Hematopoietic multipotent progenitor cell treated with erythropoietin and hydrocortisone succinate and interleukin-3 and kit ligand, for 15 days (in vitro differentiated cells): ENCODE measurements around the gene ITGB1BP1.

Source experiments
- DNase-seq: peaks from one replicate; pipeline ENCODE4 v3.0.0-alpha.2; 2015; ENCODE audit warnings: low spot score

The ITGB1BP1 gene, protein sequence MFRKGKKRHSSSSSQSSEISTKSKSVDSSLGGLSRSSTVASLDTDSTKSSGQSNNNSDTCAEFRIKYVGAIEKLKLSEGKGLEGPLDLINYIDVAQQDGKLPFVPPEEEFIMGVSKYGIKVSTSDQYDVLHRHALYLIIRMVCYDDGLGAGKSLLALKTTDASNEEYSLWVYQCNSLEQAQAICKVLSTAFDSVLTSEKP

DNA sequence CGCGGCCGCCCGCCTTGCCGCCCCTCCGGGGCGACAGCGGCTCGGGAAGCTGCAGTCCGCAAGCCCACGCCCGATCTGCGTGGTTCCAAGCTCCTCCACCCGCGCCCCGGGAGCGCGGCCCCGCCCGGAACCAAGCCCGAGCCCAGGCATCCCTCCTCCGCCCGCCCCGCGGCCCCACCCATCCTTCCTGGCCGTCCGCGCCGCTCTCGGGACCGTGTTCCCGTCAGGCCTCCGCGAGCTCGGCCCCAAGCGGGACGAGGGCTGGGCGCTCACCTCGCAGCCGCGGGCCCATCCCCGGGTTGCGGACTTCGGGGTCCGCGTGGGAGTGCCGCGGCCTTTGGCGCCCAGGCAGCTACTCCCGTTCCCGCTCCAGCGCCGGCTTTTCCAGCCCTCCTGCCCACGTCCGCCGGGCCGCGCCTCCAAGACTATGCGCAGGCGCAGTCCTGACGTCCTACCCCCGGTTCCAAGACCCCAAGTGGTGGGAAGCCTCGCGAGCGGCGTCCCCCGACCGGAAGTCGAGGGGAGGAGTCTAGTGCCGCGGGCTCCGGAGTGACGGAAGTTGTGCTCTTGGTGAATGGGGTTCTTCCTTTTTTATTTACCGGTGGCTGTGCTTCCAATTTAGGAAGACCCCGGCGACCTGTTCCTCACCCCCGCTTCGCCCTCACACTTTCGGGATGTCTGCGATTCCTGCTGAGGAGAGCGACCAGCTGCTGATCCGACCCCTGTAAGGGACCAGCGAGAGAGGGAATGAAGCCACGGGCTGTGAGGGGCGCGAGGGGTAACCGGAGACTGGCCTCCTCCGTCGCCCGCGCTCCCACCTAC is at the start of gene ITGB1BP1, which contains the start of gene CPSF3:
ITGB1BP1 (minus strand) TSS at position 429 of the 822 bp plus-strand sequence. CDS start 4,831 bp downstream, outside the sequence.
CPSF3 (plus strand) TSS at position 555 of the 822 bp plus-strand sequence; CDS start at position 675, 120 bp downstream.
- peak; percentile 90 for DNase-seq

DNA sequence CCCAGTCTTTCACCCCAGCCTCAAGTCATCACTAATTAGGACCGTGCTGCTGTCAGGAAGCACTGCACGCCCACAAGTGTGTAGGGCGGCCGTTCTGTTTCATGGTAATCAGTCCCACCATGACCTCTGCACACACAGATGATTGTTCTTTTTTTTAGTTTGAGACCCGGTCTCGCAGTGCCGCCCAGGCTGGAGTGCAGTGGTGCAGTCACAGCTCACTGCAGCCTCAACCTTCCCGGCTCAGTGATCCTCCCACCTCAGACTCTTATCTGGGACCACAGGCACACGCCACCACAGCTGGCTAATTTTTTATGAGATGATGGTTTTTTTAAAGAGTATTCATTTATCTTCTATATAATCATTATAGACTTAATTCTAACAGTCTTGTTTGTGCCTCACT is 49.2 kb upstream of the ITGB1BP1 start:
- DNase-seq = peak; percentile 47

DNA sequence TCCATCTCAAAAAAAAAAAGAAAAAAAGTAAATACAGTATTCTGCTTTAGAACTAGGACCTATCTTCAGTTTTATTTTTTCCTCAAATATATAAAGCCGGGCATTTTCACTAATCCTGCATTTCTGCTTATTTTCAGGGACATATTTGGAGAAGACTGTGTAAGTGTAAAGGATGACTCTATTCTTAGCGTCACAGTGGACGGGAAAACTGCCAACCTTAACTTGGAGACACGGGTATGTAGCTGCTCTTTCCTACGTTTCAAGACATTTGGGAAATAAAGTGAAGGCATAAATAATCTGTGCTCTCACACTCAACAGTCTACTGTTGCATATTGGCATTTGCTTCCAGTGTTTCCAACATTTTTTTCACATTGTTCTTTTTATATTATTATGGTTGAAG is 47.9 kb upstream of the ITGB1BP1 start:
- no peak for DNase-seq

DNA sequence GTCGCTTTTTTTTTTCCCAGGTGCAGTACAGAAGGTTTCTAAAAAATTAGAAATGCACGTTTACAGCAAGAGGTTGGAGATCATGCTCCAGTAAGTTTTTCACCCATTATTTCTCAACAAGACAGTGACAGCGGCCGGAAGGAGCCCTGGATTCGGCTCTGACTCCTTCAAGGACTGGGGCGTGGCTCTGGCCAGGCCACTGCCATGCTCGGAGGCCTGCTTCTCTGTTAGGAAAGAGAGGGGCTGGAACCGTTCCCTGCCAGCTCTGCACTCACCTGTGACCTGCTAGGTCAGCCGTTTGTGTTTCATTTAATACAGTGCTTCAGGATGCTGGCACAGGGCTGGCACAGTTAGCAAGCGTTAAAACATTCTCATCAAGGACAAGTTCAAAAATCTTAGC is 44.4 kb upstream of the ITGB1BP1 start:
- no peak for DNase-seq

DNA sequence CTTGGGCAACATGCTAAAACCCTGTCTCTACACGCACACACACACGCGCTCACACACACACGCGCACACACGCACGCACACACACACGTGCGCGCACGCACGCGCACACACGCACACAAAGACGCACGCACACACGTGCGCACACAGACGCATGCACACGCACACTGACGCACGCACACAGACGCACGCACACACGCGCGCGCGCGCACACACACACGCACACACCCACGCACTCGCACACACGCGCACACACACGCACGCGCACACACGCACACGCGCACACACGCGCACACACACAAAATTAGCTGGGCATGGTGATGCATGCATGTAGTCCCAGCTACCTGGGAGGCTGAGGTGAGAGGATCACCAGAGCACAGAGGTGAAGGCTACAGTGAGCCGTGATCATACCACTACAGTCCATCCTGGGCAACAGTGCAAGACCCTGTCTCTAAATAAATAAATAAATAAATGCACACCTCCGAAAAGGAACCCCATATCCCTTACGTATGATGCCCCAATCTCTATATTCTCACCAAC is 42.9 kb upstream of the ITGB1BP1 start:
- DNase-seq = no peak

DNA sequence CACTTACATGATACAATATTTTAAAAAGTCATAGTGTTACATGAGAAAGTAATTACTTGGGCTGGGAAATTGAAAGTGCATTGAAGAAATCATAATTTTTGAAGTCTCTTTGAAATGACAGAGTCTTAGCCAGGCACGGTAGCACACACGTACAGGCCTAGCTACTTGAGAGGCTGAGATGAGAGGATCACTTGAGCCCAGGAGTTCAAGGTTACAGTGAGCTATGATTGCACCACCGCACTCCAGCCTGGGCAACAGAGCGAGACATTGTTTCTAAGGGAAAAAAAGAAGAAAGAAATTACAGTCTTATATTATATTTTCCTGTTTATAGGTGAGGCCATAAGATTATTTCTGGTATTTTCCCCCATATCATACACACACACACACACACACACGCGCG is 41.8 kb upstream of the ITGB1BP1 start:
- no peak for DNase-seq

DNA sequence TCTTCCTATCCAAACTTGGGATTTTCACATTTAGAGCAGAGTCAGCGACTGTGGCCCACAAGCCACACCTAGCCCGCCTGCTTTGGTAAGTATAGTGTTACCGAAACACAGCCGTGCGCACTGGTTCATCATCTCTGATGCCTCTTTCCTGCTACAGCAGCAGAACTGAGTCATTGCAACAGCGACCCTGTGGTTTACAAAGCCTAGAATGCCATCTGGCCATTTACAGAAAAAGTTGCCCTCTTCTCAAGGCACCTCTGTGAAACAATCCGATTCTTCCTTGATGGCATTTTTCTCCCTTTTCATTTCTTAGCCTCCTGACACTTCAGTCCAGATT is 40.3 kb upstream of the ITGB1BP1 start:
- DNase-seq = no peak

DNA sequence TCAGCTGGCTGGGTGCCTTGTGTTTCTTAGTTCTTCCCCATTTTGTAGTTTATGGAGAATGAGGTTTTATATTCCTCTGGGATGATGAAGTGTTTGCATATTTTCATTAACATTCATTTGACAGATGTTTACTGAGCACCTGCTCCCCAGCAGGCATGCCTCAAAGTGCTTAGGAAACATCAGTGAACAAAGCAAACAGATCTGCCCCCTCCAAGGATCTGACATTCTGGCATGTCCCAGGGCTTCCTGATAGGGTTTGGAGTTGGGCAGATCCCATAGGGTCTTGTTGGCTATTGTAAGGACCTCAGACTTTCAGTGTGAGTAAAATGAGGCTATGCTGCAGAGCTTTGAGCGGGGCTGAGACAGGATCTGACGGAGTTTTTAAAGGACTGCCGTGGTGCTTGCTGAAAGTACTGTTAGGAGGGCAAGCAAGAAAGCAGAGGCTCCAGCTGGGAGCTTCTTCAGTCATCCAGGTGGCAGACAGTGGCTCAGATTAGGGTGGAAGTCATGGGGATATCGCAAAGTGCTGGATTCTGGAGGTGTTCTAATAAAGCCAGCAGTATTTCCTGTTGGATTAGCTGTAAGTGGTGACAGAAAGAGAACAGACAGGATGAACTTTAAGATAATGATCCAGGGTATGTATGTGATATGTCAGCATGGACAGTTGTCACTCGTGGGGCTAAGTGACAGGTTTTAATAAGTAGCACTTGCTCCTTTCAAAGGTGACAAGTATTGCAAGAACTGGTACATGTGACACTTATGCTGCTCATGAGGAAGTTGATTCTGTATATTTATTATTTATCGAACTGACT is 39.8 kb upstream of the ITGB1BP1 start:
- no peak for DNase-seq

DNA sequence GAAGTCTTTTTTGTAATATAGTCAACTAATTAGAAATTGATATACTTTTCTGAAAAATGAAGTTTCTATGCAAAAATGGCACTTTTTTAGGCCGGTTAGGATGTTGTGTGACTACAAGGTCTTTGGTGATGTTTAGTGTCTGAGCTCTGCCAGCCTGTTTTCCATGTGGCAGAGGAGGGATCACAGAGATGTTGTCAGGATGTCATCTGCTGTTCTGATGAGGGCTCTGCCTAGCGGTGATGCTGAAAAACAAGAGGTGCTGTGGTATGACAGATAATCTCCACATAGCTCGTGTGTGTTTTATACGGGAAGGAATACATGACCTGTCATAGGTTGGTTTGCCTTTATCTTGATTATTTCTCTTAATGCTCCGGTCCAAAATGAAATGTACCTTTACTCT is 39.0 kb upstream of the ITGB1BP1 start:
- DNase-seq = no peak

DNA sequence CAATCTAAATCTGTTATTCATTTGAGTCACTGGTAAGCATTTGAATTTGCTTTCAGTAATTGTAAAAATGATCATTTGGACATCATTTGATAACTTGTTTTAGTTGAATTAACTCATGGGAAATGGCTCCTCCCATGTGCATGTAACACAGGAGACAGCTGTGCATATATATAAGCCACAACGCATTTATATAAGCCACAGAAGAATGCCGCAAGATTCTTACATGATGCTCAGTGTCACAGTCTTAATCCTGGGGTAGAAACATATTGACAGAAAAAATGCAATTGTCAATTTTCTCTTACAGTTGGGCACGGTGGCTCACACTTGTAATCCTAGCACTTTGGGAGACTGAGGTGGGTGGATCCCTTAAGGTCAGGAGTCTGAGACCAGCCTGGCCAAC is 37.8 kb upstream of the ITGB1BP1 start:
- DNase-seq = no peak

DNA sequence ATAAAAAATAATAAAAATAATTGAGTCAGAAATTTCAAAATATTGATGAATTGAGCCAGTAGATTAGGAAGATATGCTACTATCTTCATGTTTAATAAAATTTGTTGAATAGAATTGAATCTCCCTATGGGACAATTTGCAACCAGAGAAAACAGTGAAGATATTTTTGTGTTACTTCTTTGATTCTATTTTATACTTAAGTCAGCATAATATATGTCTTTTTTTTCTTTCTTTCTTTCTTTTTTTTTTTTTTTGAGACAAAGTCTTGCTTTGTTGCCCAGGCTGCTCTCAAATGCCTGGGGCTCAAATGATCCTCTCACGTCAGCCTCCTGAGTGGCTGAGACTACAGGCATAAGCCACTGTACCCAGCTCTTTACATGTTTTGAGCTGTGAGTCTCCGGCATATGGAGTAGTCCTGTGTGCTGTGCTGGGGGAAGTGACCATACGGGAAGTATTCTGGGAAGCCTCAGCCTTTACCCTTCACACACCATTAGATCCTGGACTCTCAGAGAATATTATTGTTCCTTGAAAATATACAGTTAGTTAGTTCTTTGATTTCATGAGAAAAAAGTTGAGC is 37.2 kb upstream of the ITGB1BP1 start:
- no peak for DNase-seq

DNA sequence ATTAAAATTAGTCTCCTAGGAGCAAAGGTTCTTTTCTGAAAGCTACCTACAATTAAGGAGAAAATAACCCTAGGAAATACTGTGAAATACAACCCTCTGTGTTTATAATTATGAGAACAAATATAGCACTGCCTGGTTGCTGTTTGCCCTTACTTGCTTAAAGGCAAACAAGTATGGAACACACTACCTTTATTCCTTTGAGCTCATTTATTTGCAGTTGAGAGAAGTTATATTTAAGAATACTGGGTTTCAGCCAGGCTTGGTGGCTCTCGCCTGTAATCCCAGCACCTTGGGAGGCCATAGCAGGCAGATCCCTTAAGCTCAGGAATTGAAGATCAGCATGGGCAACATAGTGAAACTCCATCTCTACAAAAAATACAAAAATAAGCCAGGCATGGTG is 27.9 kb upstream of the ITGB1BP1 start:
- no peak for DNase-seq

DNA sequence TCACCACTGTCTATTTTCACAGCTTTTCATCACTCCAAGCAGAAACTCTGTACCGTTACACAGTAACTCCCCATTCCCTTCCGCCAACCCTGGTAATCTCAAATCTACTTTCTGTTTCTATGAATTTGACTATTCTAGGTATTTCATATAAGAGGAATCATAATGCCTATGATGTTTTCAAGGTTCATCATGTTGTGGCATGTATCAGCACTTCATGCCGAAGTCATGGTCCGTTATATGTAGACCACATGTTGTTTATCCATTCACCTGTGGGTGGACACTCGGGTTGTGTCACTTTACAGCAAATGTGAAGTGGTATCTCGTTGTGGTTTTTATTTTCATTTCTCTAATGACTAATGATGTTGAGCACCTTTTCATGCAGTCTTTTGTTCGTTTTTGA is 21.8 kb upstream of the ITGB1BP1 start:
- no peak for DNase-seq

DNA sequence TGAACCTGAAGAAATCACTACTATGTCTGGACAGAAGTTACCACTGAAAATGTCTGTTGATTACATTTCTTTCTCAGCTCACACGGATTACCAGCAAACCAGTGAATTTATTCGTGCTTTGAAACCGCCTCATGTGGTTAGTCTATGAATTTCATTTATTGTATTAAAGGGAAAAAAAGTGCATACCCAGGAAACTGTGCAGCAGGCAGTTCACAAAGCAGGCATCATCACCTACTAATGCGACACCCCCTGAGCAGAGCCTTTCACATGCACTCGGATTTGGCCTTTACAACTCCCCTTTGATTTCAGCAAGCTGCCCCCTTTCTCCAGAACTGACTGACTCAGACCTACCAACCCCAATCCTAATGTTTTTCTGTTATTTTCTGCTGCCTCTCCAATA is 20.2 kb upstream of the ITGB1BP1 start:
- DNase-seq = no peak

DNA sequence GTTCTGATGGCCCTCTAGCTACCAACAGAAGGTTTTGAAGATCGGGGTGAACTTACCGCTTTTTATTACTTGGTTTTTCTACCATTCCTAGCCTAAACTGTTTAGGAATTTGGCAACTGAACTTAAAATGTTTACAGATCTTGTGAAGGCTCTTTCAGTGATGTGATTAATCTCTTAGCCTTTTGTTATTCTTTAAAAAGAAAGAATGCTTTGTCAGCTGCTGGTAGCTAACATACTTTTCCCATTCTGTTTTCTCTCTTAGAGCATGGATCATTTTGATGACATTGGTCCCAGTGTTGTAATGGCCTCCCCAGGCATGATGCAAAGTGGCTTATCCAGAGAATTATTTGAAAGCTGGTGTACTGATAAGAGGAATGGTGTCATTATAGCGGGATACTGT is 18.2 kb upstream of the ITGB1BP1 start:
- DNase-seq = no peak

DNA sequence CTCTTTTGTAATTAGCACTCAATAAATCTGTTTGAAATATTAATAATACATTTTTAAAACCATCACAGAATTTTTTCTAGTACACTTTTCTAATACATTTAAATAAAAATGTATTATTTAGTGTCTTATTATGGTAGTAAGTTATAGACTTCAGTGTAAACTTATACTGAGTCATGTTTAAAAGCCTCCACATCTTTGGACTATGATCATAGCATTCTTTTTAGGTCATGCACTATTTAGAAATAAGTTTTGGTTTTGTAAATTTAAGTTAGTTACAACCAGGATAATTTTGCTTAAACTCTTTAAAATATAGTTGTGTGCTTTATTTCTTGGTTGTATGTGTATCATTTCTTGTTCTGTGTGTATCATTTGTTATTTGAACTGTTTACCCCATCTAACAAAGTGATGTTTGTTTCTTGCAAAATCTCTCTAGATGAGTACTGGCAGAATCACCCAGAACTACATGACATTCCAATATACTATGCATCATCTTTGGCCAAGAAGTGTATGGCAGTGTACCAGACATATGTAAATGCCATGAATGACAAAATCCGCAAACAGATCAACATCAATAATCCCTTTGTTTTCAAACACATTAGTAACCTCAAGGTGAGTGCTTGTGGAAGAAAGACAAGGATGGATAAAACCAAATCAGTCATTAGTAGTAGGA is 16.9 kb upstream of the ITGB1BP1 start:
- no peak for DNase-seq

DNA sequence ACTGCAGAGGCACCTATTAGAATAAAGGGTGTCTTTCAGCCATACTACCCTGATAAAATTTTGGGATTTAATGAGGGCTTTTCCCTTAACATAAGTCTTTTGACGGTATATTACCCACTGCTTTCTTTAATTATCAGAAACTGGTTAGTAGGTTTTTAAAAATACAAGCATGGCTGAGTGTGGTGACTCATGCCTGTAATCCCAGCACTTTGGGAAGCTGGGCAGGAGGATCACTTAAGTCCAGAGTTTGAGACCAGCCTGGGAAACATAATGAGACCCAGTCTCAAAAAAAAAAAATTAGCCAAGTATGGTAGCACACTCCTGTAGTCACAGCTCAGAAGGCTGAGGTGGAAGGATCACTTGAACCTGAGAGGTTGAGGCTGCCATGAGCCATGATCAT is 16.2 kb upstream of the ITGB1BP1 start:
- DNase-seq = no peak

DNA sequence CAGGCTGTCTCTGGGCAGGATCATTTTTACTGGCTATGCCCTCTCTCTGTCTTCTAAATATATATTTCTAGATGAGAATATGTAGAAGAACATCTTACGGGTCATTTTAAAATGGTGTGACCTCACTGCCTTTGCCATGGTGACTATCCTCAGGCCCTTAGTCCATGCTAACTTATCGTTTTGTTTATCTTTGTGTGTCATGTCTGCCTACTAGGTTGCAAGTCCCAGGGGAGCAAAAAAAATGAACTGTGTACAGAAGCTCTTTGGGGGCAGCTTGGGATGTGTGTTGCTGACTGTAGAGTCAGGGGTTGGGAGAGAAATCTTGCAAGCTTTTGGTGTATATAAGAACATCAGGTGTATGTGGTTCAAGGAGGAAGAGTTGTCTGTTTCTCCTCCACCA is 11.2 kb upstream of the ITGB1BP1 start:
- DNase-seq = no peak

DNA sequence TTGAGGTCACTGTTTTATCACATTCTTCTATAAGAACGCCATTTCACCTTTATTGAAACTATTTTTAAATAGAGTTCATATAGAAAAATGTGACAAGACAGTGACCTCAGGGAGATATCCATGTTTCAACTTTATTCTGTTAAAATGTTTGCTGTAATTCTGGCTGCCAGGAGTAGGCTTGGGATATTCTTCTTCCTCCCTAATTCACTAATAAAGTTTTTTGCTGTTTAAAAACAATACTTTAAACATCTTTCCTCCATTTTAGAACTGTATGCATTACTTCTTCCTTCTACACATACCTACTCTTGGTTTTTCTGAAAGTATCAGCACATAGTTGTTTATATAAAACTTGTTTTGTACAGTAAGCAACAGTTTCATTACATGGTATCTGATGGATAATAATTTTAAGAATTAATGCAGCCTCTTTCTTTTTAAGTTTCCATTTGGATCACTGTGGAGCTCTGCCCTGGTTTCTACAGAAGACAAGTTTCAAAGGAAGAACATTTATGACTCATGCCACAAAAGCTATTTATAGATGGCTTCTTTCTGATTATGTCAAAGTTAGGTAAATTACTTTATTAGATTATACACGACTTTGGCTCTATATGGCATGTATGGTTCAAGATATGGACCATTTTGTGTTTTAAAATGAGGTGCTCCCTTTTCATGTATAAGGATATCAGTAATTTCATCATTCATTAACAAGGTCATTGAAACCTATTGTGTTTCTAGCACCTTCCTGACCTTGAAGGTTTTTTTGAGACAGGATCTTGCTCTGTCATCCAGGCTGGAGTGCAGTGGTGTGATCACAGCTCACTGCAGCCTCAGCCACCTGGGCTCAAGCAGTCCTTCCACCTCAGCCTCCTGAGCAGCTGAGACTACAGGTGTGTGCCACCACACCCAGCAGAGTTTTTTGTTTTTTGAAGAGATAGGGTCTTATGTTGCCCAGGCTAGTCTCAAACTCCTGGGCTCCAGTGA is 7.3 kb upstream of the ITGB1BP1 start:
- no peak for DNase-seq

DNA sequence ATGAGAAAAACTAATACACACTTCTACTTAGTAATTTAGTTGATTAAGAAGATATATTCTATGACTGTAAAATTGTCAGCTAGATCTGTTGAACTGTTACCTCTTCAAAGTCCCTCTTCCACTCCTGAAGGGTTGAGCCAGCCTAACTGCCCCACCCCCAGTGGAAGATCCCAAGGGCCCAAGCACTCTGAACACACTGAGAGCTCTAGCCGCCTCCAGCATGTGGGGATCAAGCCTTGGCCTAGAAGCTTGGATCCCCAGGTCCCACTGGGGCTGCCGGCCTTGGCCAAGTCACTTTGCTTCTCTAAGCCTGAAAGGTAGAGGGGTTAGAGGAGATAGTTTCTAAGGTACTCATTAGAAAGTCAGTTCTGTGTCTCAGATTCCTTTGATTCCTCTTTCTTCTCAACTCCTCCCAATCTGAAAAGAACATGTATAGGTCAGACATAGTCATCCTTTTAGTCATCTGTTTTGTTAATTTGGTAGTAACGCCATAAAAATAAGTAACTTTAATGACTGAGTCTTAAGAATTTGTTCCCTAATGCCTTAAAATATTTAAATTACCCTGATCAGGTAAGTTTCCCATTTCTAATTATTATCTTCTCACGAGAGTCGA is 5.7 kb upstream of the ITGB1BP1 start:
- DNase-seq = no peak
